Activated naive CD4-positive, alpha-beta T cell treated with anti-CD3 and anti-CD28 coated beads, Interleukin-2, amount 10 ng/mL, durations not matched to agents 7 days and 5 days (primary cell): Measurements from ENCODE around the gene TTLL5.

Source experiments
- CTCF ChIA-PET: fragments of 350-600 bp; sonication (Branson Sonifier 250); formaldehyde crosslinking; loops from one replicate; lab custom pipeline; 2021; ENCODE audit warnings: antibody characterized with exemption; lab: Charles Lee
- DNase-seq: peaks from one replicate; pipeline ENCODE4 v3.0.0-alpha.2; 2020
- H3K27ac Mint-ChIP-seq: one replicate; pipeline ENCODE4 v1.8.0; 2021; ENCODE audit warnings: mild to moderate bottlenecking, moderate library complexity, mixed read lengths
- H3K27me3 Mint-ChIP-seq: one replicate; pipeline ENCODE4 v1.8.0; 2021; ENCODE audit warnings: mild to moderate bottlenecking, mixed read lengths
- H3K36me3 Mint-ChIP-seq: one replicate; pipeline ENCODE4 v1.8.0; 2021; ENCODE audit warnings: mixed read lengths
- H3K4me1 Mint-ChIP-seq: one replicate; pipeline ENCODE4 v1.8.0; 2021; ENCODE audit warnings: mixed read lengths
- H3K4me3 Mint-ChIP-seq: one replicate; pipeline ENCODE4 v1.8.0; 2021; ENCODE audit warnings: mild to moderate bottlenecking, moderate library complexity, mixed read lengths
- H3K9me3 Mint-ChIP-seq: one replicate; pipeline ENCODE4 v1.8.0; 2021; ENCODE audit warnings: mixed read lengths

The TTLL5 gene

GRCh38 chr14:75783602-75784313 is 122.7 kb downstream of the TTLL5 start:
- H3K27ac Mint-ChIP-seq, result no peak overlapping the region
- DNase-seq, result no peak
- CTCF ChIA-PET, result no interaction called here
- H3K4me3 Mint-ChIP-seq, result no peak overlapping the region
- no peaks in the 10 kb centered on the region for H3K4me1 Mint-ChIP-seq
- H3K9me3 Mint-ChIP-seq, result no peaks in the 10 kb centered on the region
- H3K36me3 Mint-ChIP-seq, result peaks cover 31% of the 10 kb centered on the region
- H3K27me3 Mint-ChIP-seq, result no peaks in the 10 kb centered on the region

- CTCF ChIA-PET, result no interaction called here
- Mint-ChIP-seq H3K9me3 (no peaks in the 10 kb centered on the region), H3K27me3 (no peaks in the 10 kb centered on the region), H3K4me3 (no peak overlapping the region), H3K36me3 (peaks cover 31% of the 10 kb centered on the region), H3K27ac (no peak overlapping the region), H3K4me1 (no peaks in the 10 kb centered on the region)
- DNase-seq, result no peak
Observed at GRCh38 chr14:75784314-75784686, 123.3 kb downstream of the TTLL5 start.

GRCh38 chr14:75793806-75794205 is 132.8 kb downstream of the TTLL5 start:
- Mint-ChIP-seq H3K9me3 (no peaks in the 10 kb centered on the region), H3K27me3 (no peaks in the 10 kb centered on the region), H3K27ac (no peak overlapping the region), H3K36me3 (peaks cover 13% of the 10 kb centered on the region), H3K4me1 (no peaks in the 10 kb centered on the region), H3K4me3 (no peak overlapping the region)
- CTCF ChIA-PET, result interaction anchor here (0.8 to 1.4 kb wide), 2 partner anchors 84 to 86 kb away, joined by 3 to 5 read pairs; no protein-coding TSS in a partner anchor
- no peak for DNase-seq

GRCh38 chr14:75794615-75795038 is 133.6 kb downstream of the TTLL5 start:
- no peak overlapping the region for H3K4me3 Mint-ChIP-seq
- CTCF ChIA-PET, result interaction anchor here (0.6 to 1.0 kb wide), 6 partner anchors 12 to 183 kb away, joined by 3 read pairs; no protein-coding TSS in a partner anchor
- no peaks in the 10 kb centered on the region for H3K27me3 Mint-ChIP-seq
- no peak overlapping the region for H3K27ac Mint-ChIP-seq
- no peaks in the 10 kb centered on the region for H3K9me3 Mint-ChIP-seq
- peaks cover 21% of the 10 kb centered on the region for H3K36me3 Mint-ChIP-seq
- H3K4me1 Mint-ChIP-seq, result no peaks in the 10 kb centered on the region
- no peak for DNase-seq

GRCh38 chr14:75800792-75801191 is 139.7 kb downstream of the TTLL5 start:
- no peak for DNase-seq
- no peaks in the 10 kb centered on the region for H3K9me3 Mint-ChIP-seq
- H3K27ac Mint-ChIP-seq, result no peak overlapping the region
- no peaks in the 10 kb centered on the region for H3K27me3 Mint-ChIP-seq
- CTCF ChIA-PET, result no interaction called here
- no peak overlapping the region for H3K4me3 Mint-ChIP-seq
- no peaks in the 10 kb centered on the region for H3K4me1 Mint-ChIP-seq
- peaks cover 26% of the 10 kb centered on the region for H3K36me3 Mint-ChIP-seq

GRCh38 chr14:75802486-75802885 is 141.4 kb downstream of the TTLL5 start:
- Mint-ChIP-seq H3K9me3 (no peaks in the 10 kb centered on the region), H3K36me3 (peaks cover 15% of the 10 kb centered on the region), H3K27ac (no peak overlapping the region), H3K4me3 (no peak overlapping the region), H3K4me1 (no peaks in the 10 kb centered on the region), H3K27me3 (no peaks in the 10 kb centered on the region)
- DNase-seq, result no peak
- CTCF ChIA-PET, result no interaction called here

- Mint-ChIP-seq H3K27me3 (no peaks in the 10 kb centered on the region), H3K36me3 (peaks cover 13% of the 10 kb centered on the region), H3K4me3 (no peak overlapping the region), H3K4me1 (no peaks in the 10 kb centered on the region), H3K9me3 (no peaks in the 10 kb centered on the region), H3K27ac (no peak overlapping the region)
- no peak for DNase-seq
- CTCF ChIA-PET, result interaction anchor here (0.7 to 0.8 kb wide), 3 partner anchors 13 to 1383 kb away, joined by 3 read pairs; no protein-coding TSS in a partner anchor
Observed at GRCh38 chr14:75803765-75804164, 142.7 kb downstream of the TTLL5 start.

GRCh38 chr14:75804570-75805275 is 143.7 kb downstream of the TTLL5 start:
- CTCF ChIA-PET, result interaction anchor here (0.7 to 0.8 kb wide), 2 partner anchors 12 to 1005 kb away, joined by 3 read pairs; no protein-coding TSS in a partner anchor

GRCh38 chr14:75805646-75806045 is 144.6 kb downstream of the TTLL5 start:
- Mint-ChIP-seq H3K36me3 (peaks cover 2% of the 10 kb centered on the region), H3K27ac (no peak overlapping the region), H3K4me1 (no peaks in the 10 kb centered on the region), H3K27me3 (no peaks in the 10 kb centered on the region), H3K9me3 (no peaks in the 10 kb centered on the region), H3K4me3 (no peak overlapping the region)
- CTCF ChIA-PET, result interaction anchor here (0.7 kb wide), 1 partner anchor 10 kb away, joined by 3 read pairs; no protein-coding TSS in a partner anchor
- no peak for DNase-seq

More at GRCh38 chr14:75804570-75805275, 143.7 kb downstream of the TTLL5 start:
- Mint-ChIP-seq H3K4me3 (no peak overlapping the region), H3K36me3 (peaks cover 6% of the 10 kb centered on the region), H3K4me1 (no peaks in the 10 kb centered on the region), H3K27ac (no peak overlapping the region), H3K27me3 (no peaks in the 10 kb centered on the region), H3K9me3 (no peaks in the 10 kb centered on the region)
- DNase-seq, result no peak

GRCh38 chr14:75806352-75806832 is 145.3 kb downstream of the TTLL5 start:
- H3K9me3 Mint-ChIP-seq, result no peaks in the 10 kb centered on the region
- H3K4me1 Mint-ChIP-seq, result no peaks in the 10 kb centered on the region
- H3K4me3 Mint-ChIP-seq, result no peak overlapping the region
- CTCF ChIA-PET, result interaction anchor here (0.7 kb wide), 1 partner anchor 11 kb away, joined by 3 read pairs; no protein-coding TSS in a partner anchor
- no peaks in the 10 kb centered on the region for H3K27me3 Mint-ChIP-seq
- H3K36me3 Mint-ChIP-seq, result peaks cover 2% of the 10 kb centered on the region
- DNase-seq, result no peak
- no peak overlapping the region for H3K27ac Mint-ChIP-seq

GRCh38 chr14:75807667-75808360 is 146.8 kb downstream of the TTLL5 start:
- DNase-seq, result no peak
- CTCF ChIA-PET, result interaction anchor here (1.1 kb wide), 1 partner anchor 24 kb away, joined by 3 read pairs; no protein-coding TSS in a partner anchor

GRCh38 chr14:75811136-75811829 is 150.2 kb downstream of the TTLL5 start:
- no peak overlapping the region for H3K27ac Mint-ChIP-seq
- peaks cover 2% of the 10 kb centered on the region for H3K36me3 Mint-ChIP-seq
- no peak overlapping the region for H3K4me3 Mint-ChIP-seq
- no peaks in the 10 kb centered on the region for H3K9me3 Mint-ChIP-seq
- H3K4me1 Mint-ChIP-seq, result no peaks in the 10 kb centered on the region
- CTCF ChIA-PET, result no interaction called here
- DNase-seq, result no peak
- H3K27me3 Mint-ChIP-seq, result no peaks in the 10 kb centered on the region

More at GRCh38 chr14:75807667-75808360, 146.8 kb downstream of the TTLL5 start:
- no peak overlapping the region for H3K27ac Mint-ChIP-seq
- H3K4me1 Mint-ChIP-seq, result no peaks in the 10 kb centered on the region
- no peaks in the 10 kb centered on the region for H3K9me3 Mint-ChIP-seq
- H3K27me3 Mint-ChIP-seq, result no peaks in the 10 kb centered on the region
- no peak overlapping the region for H3K4me3 Mint-ChIP-seq
- H3K36me3 Mint-ChIP-seq, result peaks cover 2% of the 10 kb centered on the region

- no peaks in the 10 kb centered on the region for H3K4me1 Mint-ChIP-seq
- no peak for DNase-seq
- CTCF ChIA-PET, result no interaction called here
- no peaks in the 10 kb centered on the region for H3K27me3 Mint-ChIP-seq
- H3K27ac Mint-ChIP-seq, result no peak overlapping the region
- H3K36me3 Mint-ChIP-seq, result peaks cover 2% of the 10 kb centered on the region
- H3K4me3 Mint-ChIP-seq, result no peak overlapping the region
- H3K9me3 Mint-ChIP-seq, result no peaks in the 10 kb centered on the region
Observed at GRCh38 chr14:75811872-75812499, 150.9 kb downstream of the TTLL5 start.
